ENCODE results near the gene ZNF148.

GRCh38 chr3:125337506-125337905 lies 37.6 kb downstream of the ZNF148 start:
- TF ChIP-seq, protein P1, sequence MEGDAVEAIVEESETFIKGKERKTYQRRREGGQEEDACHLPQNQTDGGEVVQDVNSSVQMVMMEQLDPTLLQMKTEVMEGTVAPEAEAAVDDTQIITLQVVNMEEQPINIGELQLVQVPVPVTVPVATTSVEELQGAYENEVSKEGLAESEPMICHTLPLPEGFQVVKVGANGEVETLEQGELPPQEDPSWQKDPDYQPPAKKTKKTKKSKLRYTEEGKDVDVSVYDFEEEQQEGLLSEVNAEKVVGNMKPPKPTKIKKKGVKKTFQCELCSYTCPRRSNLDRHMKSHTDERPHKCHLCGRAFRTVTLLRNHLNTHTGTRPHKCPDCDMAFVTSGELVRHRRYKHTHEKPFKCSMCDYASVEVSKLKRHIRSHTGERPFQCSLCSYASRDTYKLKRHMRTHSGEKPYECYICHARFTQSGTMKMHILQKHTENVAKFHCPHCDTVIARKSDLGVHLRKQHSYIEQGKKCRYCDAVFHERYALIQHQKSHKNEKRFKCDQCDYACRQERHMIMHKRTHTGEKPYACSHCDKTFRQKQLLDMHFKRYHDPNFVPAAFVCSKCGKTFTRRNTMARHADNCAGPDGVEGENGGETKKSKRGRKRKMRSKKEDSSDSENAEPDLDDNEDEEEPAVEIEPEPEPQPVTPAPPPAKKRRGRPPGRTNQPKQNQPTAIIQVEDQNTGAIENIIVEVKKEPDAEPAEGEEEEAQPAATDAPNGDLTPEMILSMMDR (IDR thresholded peaks at IDR 0.05): no peak
- no peak for TF ChIP-seq POLR2AphosphoS5 (IDR thresholded peaks at IDR 0.05; ENCODE audit: low read depth, low read length)
- no peak for TF ChIP-seq REST (IDR thresholded peaks at IDR 0.05; ENCODE audit: insufficient read depth in 1 of 2, low read depth in 2 of 2, low read length in 1 of 2)
- no peak for TF ChIP-seq SIN3A (IDR thresholded peaks at IDR 0.05; ENCODE audit: borderline replicate concordance, insufficient read depth, low read depth, low read length)
